ENCODE measurements around the gene TCF7L1. TPM values are rescaled to one million over a fixed set of nuclear protein-coding genes. Genes with fewer than 3 reads are reported as not detected.
A peak's percentile ranks its signal among the peaks of the same experiment; 100 is the strongest.

Gene TCF7L1
- total and polyA plus RNA-seq, 2 of the 13 experiments (the other 11 are each of a cell fraction or from before 2014, with no cell fraction given): 0.04 to 0.15 TPM

GRCh38 chr2:85173909-85174308 is 40.7 kb downstream of the TCF7L1 start:
- no peaks in the 10 kb centered on the region for H4K20me1 ChIP-seq (ENCODE audit: insufficient read depth, low read length)
- no peak overlapping the region for H2AFZ ChIP-seq (ENCODE audit: low read length)
- H3K9me3 ChIP-seq (ENCODE audit: low read length): peaks cover 8% of the 10 kb centered on the region; the same call in 1 of the 2 replicates
- H3K27me3 ChIP-seq (ENCODE audit: control insufficient read depth in 1 of 2, insufficient read depth in 2 of 2, low read length in 2 of 2): peaks cover 0 to 32% of the 10 kb centered on the region in 2 experiments; a peak in 4 of 5 replicates
- ATAC-seq: no peak
- in situ Hi-C loops (cut with HindIII; ENCODE audit: extremely low pct_ligation_motif_present, low pct_unique_long_range_greater_than_20kb) (no loop called here), intact Hi-C loops (cut with micrococcal nuclease; ENCODE audit: unreplicated experiment) (no loop called here)
- TF ChIP-seq SALL2 (CRISPR knock-in tag; IDR thresholded peaks at IDR 0.05) (no peak), CEBPB (IDR thresholded peaks at IDR 0.05; ENCODE audit: borderline replicate concordance, low read depth, low read length) (0 out of 2 replicates have a peak, but pooled peaks have one; percentile 14)
- H3K27ac ChIP-seq (ENCODE audit: extremely low read length, insufficient read depth, low read length): no peak overlapping the region
- H3K4me1 ChIP-seq (ENCODE audit: insufficient read depth, low read length): peaks cover 34% of the 10 kb centered on the region
- H3K79me2 ChIP-seq (ENCODE audit: insufficient read depth, low read length): no peaks in the 10 kb centered on the region
- POLR2A ChIA-PET: interaction anchor here (0.6 kb wide), 1 partner anchor 401 kb away, joined by 3 read pairs; no protein-coding TSS in a partner anchor
- CTCF ChIA-PET (ENCODE audit: low intra/inter-chr PET ratio, low total read pairs): no interaction called here
- no peak for DNase-seq (ENCODE audit: low spot score)
- no TSS peak for BruUV-seq (replicated peaks)
- H3K4me3 ChIP-seq (replicated peaks in 1 of 3; ENCODE audit: insufficient read depth in 1 of 3, low read depth in 2 of 3, low read length in 3 of 3): no peak overlapping the region
- H3K9ac ChIP-seq (ENCODE audit: insufficient read depth, low read depth, low read length): no peak overlapping the region
- no peaks in the 10 kb centered on the region for H3K36me3 ChIP-seq (replicated peaks in 1 of 2; ENCODE audit: control insufficient read depth in 1 of 2, insufficient read depth in 2 of 2, low read length in 2 of 2)
- no peak overlapping the region for H3K4me2 ChIP-seq (ENCODE audit: low read depth, low read length)
- 82% methylated on average over 9 of the region's 9 CpGs for WGBS (ENCODE audit: low lambda C conversion rate)
- FAIRE-seq: no peak

GRCh38 chr2:85174943-85175342 is 41.8 kb downstream of the TCF7L1 start:
- Histone ChIP-seq H2AFZ (ENCODE audit: low read length) (no peak overlapping the region), H4K20me1 (ENCODE audit: insufficient read depth, low read length) (no peaks in the 10 kb centered on the region), H3K79me2 (ENCODE audit: insufficient read depth, low read length) (no peaks in the 10 kb centered on the region), H3K27me3 (ENCODE audit: control insufficient read depth in 1 of 2, insufficient read depth in 2 of 2, low read length in 2 of 2) (peaks cover 1 to 38% of the 10 kb centered on the region in 2 experiments; a peak in 4 of 5 replicates), H3K4me2 (ENCODE audit: low read depth, low read length) (peak overlapping the region; percentile 97), H3K9me3 (ENCODE audit: low read length) (peaks cover 8% of the 10 kb centered on the region; the same call in 1 of the 2 replicates), H3K4me3 (replicated peaks in 1 of 3; ENCODE audit: insufficient read depth in 1 of 3, low read depth in 2 of 3, low read length in 3 of 3) (peak overlapping the region in 2 of 3 experiments; percentile 54 to 62; a peak in 2 of 6 replicates), H3K4me1 (ENCODE audit: insufficient read depth, low read length) (peaks cover 34% of the 10 kb centered on the region), H3K9ac (ENCODE audit: insufficient read depth, low read depth, low read length) (no peak overlapping the region), H3K36me3 (replicated peaks in 1 of 2; ENCODE audit: control insufficient read depth in 1 of 2, insufficient read depth in 2 of 2, low read length in 2 of 2) (no peaks in the 10 kb centered on the region), H3K27ac (ENCODE audit: extremely low read length, insufficient read depth, low read length) (no peak overlapping the region)
- peak; percentile 22 for ATAC-seq
- FAIRE-seq: peak; percentile 28
- in situ Hi-C loops (cut with HindIII; ENCODE audit: extremely low pct_ligation_motif_present, low pct_unique_long_range_greater_than_20kb) (no loop called here), intact Hi-C loops (cut with micrococcal nuclease; ENCODE audit: unreplicated experiment) (no loop called here)
- no peak for DNase-seq (ENCODE audit: low spot score)
- BruUV-seq (replicated peaks): no TSS peak
- WGBS (ENCODE audit: low lambda C conversion rate): 67% methylated on average over 6 of the region's 6 CpGs
- POLR2A ChIA-PET: no interaction called here
- CTCF ChIA-PET (ENCODE audit: low intra/inter-chr PET ratio, low total read pairs): no interaction called here
- TF ChIP-seq PRDM4 (CRISPR knock-in tag; IDR thresholded peaks at IDR 0.05; ENCODE audit: borderline replicate concordance) (no peak), ZNF441 (CRISPR knock-in tag; IDR thresholded peaks at IDR 0.05; ENCODE audit: borderline replicate concordance) (no peak), TMF1 (CRISPR knock-in tag; IDR thresholded peaks at IDR 0.05; ENCODE audit: low read depth) (no peak), MTA1 (CRISPR knock-in tag; IDR thresholded peaks at IDR 0.05; ENCODE audit: borderline replicate concordance) (no peak), ZKSCAN5 (CRISPR knock-in tag; IDR thresholded peaks at IDR 0.05) (no peak), DR1 (CRISPR knock-in tag; IDR thresholded peaks at IDR 0.05) (no peak), ZKSCAN1 (IDR thresholded peaks at IDR 0.05; ENCODE audit: low read length) (no peak), ZKSCAN8 (CRISPR knock-in tag; IDR thresholded peaks at IDR 0.05; ENCODE audit: borderline replicate concordance) (no peak), ATF1 (CRISPR knock-in tag; IDR thresholded peaks at IDR 0.05) (no peak), PHB2 (IDR thresholded peaks at IDR 0.05; ENCODE audit: partially characterized antibody) (no peak)
- TF ChIP-seq, protein P1, sequence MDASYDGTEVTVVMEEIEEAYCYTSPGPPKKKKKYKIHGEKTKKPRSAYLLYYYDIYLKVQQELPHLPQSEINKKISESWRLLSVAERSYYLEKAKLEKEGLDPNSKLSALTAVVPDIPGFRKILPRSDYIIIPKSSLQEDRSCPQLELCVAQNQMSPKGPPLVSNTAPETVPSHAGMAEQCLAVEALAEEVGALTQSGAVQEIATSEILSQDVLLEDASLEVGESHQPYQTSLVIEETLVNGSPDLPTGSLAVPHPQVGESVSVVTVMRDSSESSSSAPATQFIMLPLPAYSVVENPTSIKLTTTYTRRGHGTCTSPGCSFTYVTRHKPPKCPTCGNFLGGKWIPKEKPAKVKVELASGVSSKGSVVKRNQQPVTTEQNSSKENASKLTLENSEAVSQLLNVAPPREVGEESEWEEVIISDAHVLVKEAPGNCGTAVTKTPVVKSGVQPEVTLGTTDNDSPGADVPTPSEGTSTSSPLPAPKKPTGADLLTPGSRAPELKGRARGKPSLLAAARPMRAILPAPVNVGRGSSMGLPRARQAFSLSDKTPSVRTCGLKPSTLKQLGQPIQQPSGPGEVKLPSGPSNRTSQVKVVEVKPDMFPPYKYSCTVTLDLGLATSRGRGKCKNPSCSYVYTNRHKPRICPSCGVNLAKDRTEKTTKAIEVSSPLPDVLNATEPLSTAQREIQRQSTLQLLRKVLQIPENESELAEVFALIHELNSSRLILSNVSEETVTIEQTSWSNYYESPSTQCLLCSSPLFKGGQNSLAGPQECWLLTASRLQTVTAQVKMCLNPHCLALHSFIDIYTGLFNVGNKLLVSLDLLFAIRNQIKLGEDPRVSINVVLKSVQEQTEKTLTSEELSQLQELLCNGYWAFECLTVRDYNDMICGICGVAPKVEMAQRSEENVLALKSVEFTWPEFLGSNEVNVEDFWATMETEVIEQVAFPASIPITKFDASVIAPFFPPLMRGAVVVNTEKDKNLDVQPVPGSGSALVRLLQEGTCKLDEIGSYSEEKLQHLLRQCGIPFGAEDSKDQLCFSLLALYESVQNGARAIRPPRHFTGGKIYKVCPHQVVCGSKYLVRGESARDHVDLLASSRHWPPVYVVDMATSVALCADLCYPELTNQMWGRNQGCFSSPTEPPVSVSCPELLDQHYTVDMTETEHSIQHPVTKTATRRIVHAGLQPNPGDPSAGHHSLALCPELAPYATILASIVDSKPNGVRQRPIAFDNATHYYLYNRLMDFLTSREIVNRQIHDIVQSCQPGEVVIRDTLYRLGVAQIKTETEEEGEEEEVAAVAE (CRISPR knock-in tag; IDR thresholded peaks at IDR 0.05; ENCODE audit: borderline replicate concordance): no peak

Data from HepG2 (cell line).